ENCODE results near the gene NDUFAB1. TPM values are rescaled to one million over a fixed set of nuclear protein-coding genes. Genes with fewer than 3 reads are reported as not detected.
"Not testable (repeated sequence)": the region's sequence is repeated elsewhere in the genome, so short reads cannot be mapped to it uniquely, and the experiment has no call there.

NDUFAB1 gene
- total RNA-seq, 4 donors from 2014 or later = 47.8 to 77.8 (median 56.7) TPM

GRCh38 chr16:23594186-23594585 lies 1.9 kb downstream of the NDUFAB1 start:
- no peak for TF ChIP-seq POLR2A (IDR thresholded peaks at IDR 0.05)
- TF ChIP-seq CTCF (IDR thresholded peaks at IDR 0.05) = no peak
- DNase-seq (ENCODE audit: low spot score in 2 of 2) = no peak
- intact Hi-C loops (cut with DNase I; ENCODE audit: low total_unique reads) = no loop called here
- H3K4me3 ChIP-seq (ENCODE audit: low read depth, poor library complexity, severe bottlenecking) = no peak overlapping the region
- WGBS, 2 donors = 95 to 97% methylated on average over 12 of the region's 12 CpGs

GRCh38 chr16:23590181-23590580 lies 5.9 kb downstream of the NDUFAB1 start:
- 94 to 98% methylated on average over 3 of the region's 3 CpGs for WGBS, 2 donors
- TF ChIP-seq CTCF (IDR thresholded peaks at IDR 0.05) (no peak), POLR2A (IDR thresholded peaks at IDR 0.05) (no peak)
- no peak overlapping the region for H3K4me3 ChIP-seq (ENCODE audit: low read depth, poor library complexity, severe bottlenecking)
- no peak for DNase-seq (ENCODE audit: low spot score in 2 of 2)
- intact Hi-C loops (cut with DNase I; ENCODE audit: low total_unique reads) = no loop called here

DNA sequence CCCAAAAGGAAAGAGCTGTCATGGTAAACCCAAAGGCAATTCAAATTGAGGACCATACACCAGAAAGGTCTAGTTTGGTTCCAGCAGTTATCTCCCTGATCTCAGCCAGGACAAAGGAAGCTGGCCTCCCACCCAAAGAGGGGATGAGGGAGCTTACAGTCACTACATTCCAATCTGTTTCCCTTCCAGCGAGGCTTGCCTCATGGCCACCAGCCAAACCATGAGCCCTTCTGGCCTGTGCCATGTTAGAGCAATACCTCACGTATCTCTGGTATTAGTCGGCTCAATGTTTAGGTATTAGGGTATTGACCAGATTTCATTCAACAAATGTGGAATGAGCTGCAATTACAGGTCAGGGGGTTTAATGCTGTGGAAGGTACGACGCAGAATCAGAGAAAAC lies 8.4 kb downstream of the NDUFAB1 start:
- TF ChIP-seq POLR2A (IDR thresholded peaks at IDR 0.05) (no peak), CTCF (IDR thresholded peaks at IDR 0.05) (no peak)
- no peak overlapping the region for H3K4me3 ChIP-seq (ENCODE audit: low read depth, poor library complexity, severe bottlenecking)
- no peak for DNase-seq (ENCODE audit: low spot score in 2 of 2)
- intact Hi-C loops (cut with DNase I; ENCODE audit: low total_unique reads) = no loop called here
- WGBS, 2 donors = 79 to 81% methylated on average over 5 of the region's 5 CpGs

GRCh38 chr16:23584186-23585076 lies 11.7 kb downstream of the NDUFAB1 start:
- TF ChIP-seq CTCF (IDR thresholded peaks at IDR 0.05) (no peak), POLR2A (IDR thresholded peaks at IDR 0.05) (no peak)
- no peak overlapping the region for H3K4me3 ChIP-seq (ENCODE audit: low read depth, poor library complexity, severe bottlenecking)
- 83 to 89% methylated on average over 13 to 14 of the region's 14 CpGs for WGBS, 2 donors
- DNase-seq (ENCODE audit: low spot score in 2 of 2) = no peak
- intact Hi-C loops (cut with DNase I; ENCODE audit: low total_unique reads) = no loop called here

DNA sequence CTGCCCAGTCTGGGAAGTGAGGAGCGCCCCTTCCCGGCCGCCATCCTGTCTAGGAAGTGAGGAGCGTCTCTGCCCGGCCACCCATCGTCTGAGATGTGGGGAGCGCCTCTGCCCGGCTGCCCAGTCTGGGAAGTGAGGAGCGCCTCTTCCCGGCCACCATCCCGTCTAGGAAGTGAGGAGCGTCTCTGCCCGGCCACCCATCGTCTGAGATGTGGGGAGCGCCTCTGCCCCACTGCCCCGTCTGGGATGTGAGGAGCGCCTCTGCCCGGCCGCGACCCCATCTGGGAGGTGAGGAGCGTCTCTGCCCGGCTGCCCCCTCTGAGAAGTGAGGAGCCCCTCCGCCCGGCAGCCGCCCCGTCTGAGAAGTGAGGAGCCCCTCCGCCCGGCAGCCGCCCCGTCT lies 12.8 kb downstream of the NDUFAB1 start:
- 92 to 95% methylated on average over 19 to 21 of the region's 30 CpGs for WGBS, 2 donors
- H3K4me3 ChIP-seq (ENCODE audit: low read depth, poor library complexity, severe bottlenecking); intact Hi-C loops (cut with DNase I; ENCODE audit: low total_unique reads); DNase-seq (ENCODE audit: low spot score in 2 of 2): not testable (repeated sequence)

DNA sequence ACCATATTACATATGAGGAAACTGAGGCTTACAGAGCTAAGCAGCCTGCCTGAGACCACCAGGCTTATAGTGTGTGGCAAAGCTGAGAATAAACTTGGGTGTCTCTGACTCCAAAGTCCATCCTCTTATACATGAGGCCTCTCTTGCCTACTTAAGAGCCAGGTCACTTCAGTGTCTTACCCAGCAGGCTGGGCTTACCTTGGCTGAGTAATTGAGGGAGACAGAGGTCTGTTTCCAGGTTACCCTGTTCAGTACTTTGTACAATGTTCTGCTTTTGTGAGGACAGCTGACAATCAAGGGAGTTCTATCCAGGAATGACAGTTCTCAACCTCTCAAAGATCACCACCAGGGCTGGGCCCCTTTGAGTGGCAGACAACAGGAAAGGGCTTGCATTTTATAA lies 14.4 kb downstream of the NDUFAB1 start:
- H3K4me3 ChIP-seq (ENCODE audit: low read depth, poor library complexity, severe bottlenecking) = no peak overlapping the region
- DNase-seq (ENCODE audit: low spot score in 2 of 2) = no peak
- intact Hi-C loops (cut with DNase I; ENCODE audit: low total_unique reads) = no loop called here
- no peak for TF ChIP-seq POLR2A (IDR thresholded peaks at IDR 0.05)
- no peak for TF ChIP-seq CTCF (IDR thresholded peaks at IDR 0.05)
